Liver (tissue), 9 donors: ENCODE measurements around the gene USP5. TPM values are rescaled to one million over a fixed set of nuclear protein-coding genes. Genes with fewer than 3 reads are reported as not detected.
A peak's percentile ranks its signal among the peaks of the same experiment; 100 is the strongest.
"Not testable (repeated sequence)": the region's sequence is repeated elsewhere in the genome, so short reads cannot be mapped to it uniquely, and the experiment has no call there.

Experiments
- DNase-seq: peaks from one replicate; pipeline ENCODE4 v3.0.0-alpha.2; 2017; ENCODE audit warnings: low spot score
- H3K27ac ChIP-seq, 2 donors: one replicate each; pipeline ENCODE4 v1.7.0; 2013; ENCODE audit warnings: inconsistent platforms in 2 of 2, low read length in 2 of 2, control low read depth in 1 of 2, low read depth in 1 of 2, mild to moderate bottlenecking in 1 of 2
- H3K27me3 ChIP-seq, 4 donors: one replicate each; pipeline versions ENCODE4 v1.6.1 to v1.7.0; 2013; ENCODE audit warnings: low read length in 3 of 4, inconsistent platforms in 1 of 4, mild to moderate bottlenecking in 1 of 4, moderate library complexity in 1 of 4; ENCODE audit not compliant: control insufficient read depth in 4 of 4, insufficient read depth in 4 of 4
- H3K36me3 ChIP-seq, 4 donors: one replicate each; pipeline versions ENCODE4 v1.6.1 to v1.7.0; 2013; ENCODE audit warnings: low read length in 3 of 4, mild to moderate bottlenecking in 3 of 4, low read depth in 1 of 4, moderate library complexity in 1 of 4; ENCODE audit not compliant: control insufficient read depth in 4 of 4, insufficient read depth in 3 of 4
- H3K4me1 ChIP-seq, 4 donors: one replicate each; pipeline versions ENCODE4 v1.6.1 to v1.7.0; 2013; ENCODE audit warnings: low read length in 3 of 4, mild to moderate bottlenecking in 3 of 4, moderate library complexity in 1 of 4; ENCODE audit not compliant: control insufficient read depth in 4 of 4, insufficient read depth in 4 of 4
- H3K4me3 ChIP-seq, 3 donors: one replicate each; pipeline versions ENCODE4 v1.6.1 to v1.7.0; 2013; ENCODE audit warnings: low read length in 3 of 3, control low read depth in 1 of 3, low read depth in 1 of 3, mild to moderate bottlenecking in 1 of 3
- H3K9ac ChIP-seq, 2 donors: one replicate each; pipeline ENCODE4 v1.7.0; 2013; ENCODE audit warnings: low read length in 2 of 2, mild to moderate bottlenecking in 2 of 2, moderate library complexity in 2 of 2, control low read depth in 1 of 2, low read depth in 1 of 2
- H3K9me3 ChIP-seq, 4 donors: one replicate each; pipeline versions ENCODE4 v1.6.1 to v1.7.0; 2013; ENCODE audit warnings: low read length in 3 of 4; ENCODE audit not compliant: control insufficient read depth in 4 of 4
- EGR1 ChIP-seq, 2 donors: IDR thresholded peaks; 2 replicates each; pipeline ENCODE4 v1.6.1; 2016 to 2018; ENCODE audit warnings: antibody characterized with exemption in 2 of 2, low read depth in 2 of 2
- FOXA1 ChIP-seq: IDR thresholded peaks from 2 replicates; pipeline ENCODE4 v1.6.1; 2016; ENCODE audit warnings: antibody characterized with exemption
- FOXA2 ChIP-seq: IDR thresholded peaks from 2 replicates; pipeline ENCODE4 v1.6.1; 2016; ENCODE audit warnings: antibody characterized with exemption
- GABPA ChIP-seq, 2 donors: IDR thresholded peaks in 1 of 2; conservative IDR thresholded peaks in 1 of 2; 2 replicates each; pipeline ENCODE4 v1.6.1; 2016; ENCODE audit warnings: antibody characterized with exemption in 2 of 2, mild to moderate bottlenecking in 1 of 2, moderate library complexity in 1 of 2
- HNF4G ChIP-seq: IDR thresholded peaks from 2 replicates; pipeline ENCODE4 v1.6.1; 2016; ENCODE audit warnings: antibody characterized with exemption
- JUND ChIP-seq, 2 donors: IDR thresholded peaks; 2 replicates each; pipeline ENCODE4 v1.6.1; 2016; ENCODE audit warnings: antibody characterized with exemption in 2 of 2
- NR2F2 ChIP-seq: IDR thresholded peaks from 2 replicates; pipeline ENCODE4 v1.6.1; 2016; ENCODE audit warnings: antibody characterized with exemption
- RAD21 ChIP-seq, 2 donors: IDR thresholded peaks; 2 replicates each; pipeline ENCODE4 v1.6.1; 2016; ENCODE audit warnings: antibody characterized with exemption in 2 of 2, mild to moderate bottlenecking in 2 of 2
- RXRA ChIP-seq, 2 donors: IDR thresholded peaks; 2 replicates each; pipeline ENCODE4 v1.6.1; 2017 to 2018; ENCODE audit warnings: antibody characterized with exemption in 2 of 2, mild to moderate bottlenecking in 1 of 2
- TAF1 ChIP-seq: conservative IDR thresholded peaks from 2 replicates; pipeline ENCODE4 v1.6.1; 2016; ENCODE audit warnings: antibody characterized with exemption, mild to moderate bottlenecking
- WGBS: extraction: QIAGEN DNeasy Blood & Tissue Kit; methylation state at CpG from one replicate; pipeline ENCODE4 v1.1.7; 2013; 5-methylcytosine and 5-hydroxymethylcytosine counted together
- polyA plus RNA-seq, 2 donors: library from polyadenylated mRNA; stranded (reverse) in 1 of 2; unstranded in 1 of 2; fragments of 200-250 nt in 1 of 2; fragments of >200 nt in 1 of 2; fragmentation: Nextera tagmentation in 1 of 2; extraction: Ambion mirVana in 1 of 2; gene quantifications; one replicate each; pipeline versions ENCODE4 v1.2.1 to v1.2.3, GENCODE V29; 2013 to 2015
- total RNA-seq, 2 donors: library from RNA; depleted of rRNA; stranded (reverse); fragments of >200 nt; gene quantifications; one replicate each; pipeline ENCODE4 v1.2.3, GENCODE V29; 2014
- TF ChIP-seq, protein P1 (sequence below): IDR thresholded peaks from 2 replicates; pipeline ENCODE4 v1.6.1; 2016; ENCODE audit warnings: antibody characterized with exemption
- TF ChIP-seq, protein P2 (sequence below): IDR thresholded peaks from 2 replicates; pipeline ENCODE4 v1.6.1; 2016; ENCODE audit warnings: antibody characterized with exemption
- TF ChIP-seq, protein P3 (sequence below): fragments of 150-350 bp; IDR thresholded peaks from 2 replicates; pipeline ENCODE4 v1.5.1; 2017; ENCODE audit warnings: improper control_type of control experiment, low read depth, low read length; ENCODE audit not compliant: missing input control
- donor health status: healthy.
- donor health status: healthy.
- donor health status: healthy.
- donor health status: healthy.
- donor health status: healthy.

Gene USP5
- total and polyA plus RNA-seq, 4 donors = 15.2 to 41.0 (median 35.7) TPM

DNA sequence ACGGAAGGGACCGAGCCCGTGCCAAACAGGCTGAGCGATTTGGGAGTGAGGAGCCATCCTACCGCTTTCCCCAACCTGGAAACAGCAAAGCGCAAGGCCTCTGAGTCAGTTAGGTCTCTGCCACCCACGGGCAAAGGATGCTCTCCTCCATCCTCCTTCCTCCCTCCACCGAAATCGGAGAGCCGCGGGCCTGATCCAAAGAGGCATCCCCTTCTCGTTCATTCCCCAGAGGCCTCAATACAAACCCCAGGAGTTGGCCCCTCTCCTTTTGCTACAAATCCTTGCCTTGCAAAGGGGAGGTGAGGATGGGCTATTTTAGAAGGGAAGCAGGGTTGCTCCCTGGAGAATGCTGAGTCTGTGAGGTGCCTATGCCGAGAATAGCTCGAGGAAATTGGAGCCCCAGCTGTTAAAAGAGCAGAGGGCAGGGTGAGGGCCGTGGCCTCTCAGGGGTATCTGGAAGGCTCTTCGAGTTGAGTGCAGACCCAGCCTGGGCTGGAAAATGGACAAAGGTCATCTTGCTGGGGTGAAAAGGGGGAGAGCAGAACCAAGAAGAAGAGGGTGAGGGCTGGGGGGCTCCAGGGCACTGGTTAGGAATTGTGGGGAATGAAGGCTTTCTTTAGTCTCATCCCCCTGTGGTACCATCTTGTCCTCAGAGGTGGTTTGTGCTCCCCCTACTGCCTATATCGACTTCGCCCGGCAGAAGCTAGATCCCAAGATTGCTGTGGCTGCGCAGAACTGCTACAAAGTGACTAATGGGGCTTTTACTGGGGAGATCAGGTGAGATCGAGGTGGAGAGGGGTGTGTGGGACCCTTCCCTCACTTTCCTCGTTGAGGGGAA, 16.5 kb downstream of the USP5 start:
- Histone ChIP-seq H3K27ac (peak overlapping the region; percentile 96 to 99), H3K4me3 (peak overlapping the region; percentile 81 to 95 (median 91)), H3K36me3 (peaks cover 4 to 30% (median 12%) of the 10 kb centered on the region in 4 donors), H3K9ac (peak overlapping the region; percentile 66 to 81), H3K27me3 (no peaks in the 10 kb centered on the region), H3K9me3 (no peaks in the 10 kb centered on the region), H3K4me1 (peaks cover 3 to 50% (median 42%) of the 10 kb centered on the region in 4 donors)
- TF ChIP-seq FOXA1 = no peak
- TF ChIP-seq GABPA (IDR thresholded peaks at IDR 0.05 in 1 of 2, conservative IDR thresholded peaks at IDR 0.05 in 1 of 2) = no peak
- no peak for TF ChIP-seq HNF4G
- TF ChIP-seq FOXA2 = no peak
- no peak for TF ChIP-seq JUND (IDR thresholded peaks at IDR 0.05)
- no peak for TF ChIP-seq NR2F2
- TF ChIP-seq EGR1 (IDR thresholded peaks at IDR 0.05; ENCODE audit: low read depth in 2 of 2) = no peak
- TF ChIP-seq, protein P1, sequence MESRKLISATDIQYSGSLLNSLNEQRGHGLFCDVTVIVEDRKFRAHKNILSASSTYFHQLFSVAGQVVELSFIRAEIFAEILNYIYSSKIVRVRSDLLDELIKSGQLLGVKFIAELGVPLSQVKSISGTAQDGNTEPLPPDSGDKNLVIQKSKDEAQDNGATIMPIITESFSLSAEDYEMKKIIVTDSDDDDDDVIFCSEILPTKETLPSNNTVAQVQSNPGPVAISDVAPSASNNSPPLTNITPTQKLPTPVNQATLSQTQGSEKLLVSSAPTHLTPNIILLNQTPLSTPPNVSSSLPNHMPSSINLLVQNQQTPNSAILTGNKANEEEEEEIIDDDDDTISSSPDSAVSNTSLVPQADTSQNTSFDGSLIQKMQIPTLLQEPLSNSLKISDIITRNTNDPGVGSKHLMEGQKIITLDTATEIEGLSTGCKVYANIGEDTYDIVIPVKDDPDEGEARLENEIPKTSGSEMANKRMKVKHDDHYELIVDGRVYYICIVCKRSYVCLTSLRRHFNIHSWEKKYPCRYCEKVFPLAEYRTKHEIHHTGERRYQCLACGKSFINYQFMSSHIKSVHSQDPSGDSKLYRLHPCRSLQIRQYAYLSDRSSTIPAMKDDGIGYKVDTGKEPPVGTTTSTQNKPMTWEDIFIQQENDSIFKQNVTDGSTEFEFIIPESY = no peak
- 11% methylated on average over 22 of the region's 22 CpGs for WGBS
- no peak for DNase-seq

DNA sequence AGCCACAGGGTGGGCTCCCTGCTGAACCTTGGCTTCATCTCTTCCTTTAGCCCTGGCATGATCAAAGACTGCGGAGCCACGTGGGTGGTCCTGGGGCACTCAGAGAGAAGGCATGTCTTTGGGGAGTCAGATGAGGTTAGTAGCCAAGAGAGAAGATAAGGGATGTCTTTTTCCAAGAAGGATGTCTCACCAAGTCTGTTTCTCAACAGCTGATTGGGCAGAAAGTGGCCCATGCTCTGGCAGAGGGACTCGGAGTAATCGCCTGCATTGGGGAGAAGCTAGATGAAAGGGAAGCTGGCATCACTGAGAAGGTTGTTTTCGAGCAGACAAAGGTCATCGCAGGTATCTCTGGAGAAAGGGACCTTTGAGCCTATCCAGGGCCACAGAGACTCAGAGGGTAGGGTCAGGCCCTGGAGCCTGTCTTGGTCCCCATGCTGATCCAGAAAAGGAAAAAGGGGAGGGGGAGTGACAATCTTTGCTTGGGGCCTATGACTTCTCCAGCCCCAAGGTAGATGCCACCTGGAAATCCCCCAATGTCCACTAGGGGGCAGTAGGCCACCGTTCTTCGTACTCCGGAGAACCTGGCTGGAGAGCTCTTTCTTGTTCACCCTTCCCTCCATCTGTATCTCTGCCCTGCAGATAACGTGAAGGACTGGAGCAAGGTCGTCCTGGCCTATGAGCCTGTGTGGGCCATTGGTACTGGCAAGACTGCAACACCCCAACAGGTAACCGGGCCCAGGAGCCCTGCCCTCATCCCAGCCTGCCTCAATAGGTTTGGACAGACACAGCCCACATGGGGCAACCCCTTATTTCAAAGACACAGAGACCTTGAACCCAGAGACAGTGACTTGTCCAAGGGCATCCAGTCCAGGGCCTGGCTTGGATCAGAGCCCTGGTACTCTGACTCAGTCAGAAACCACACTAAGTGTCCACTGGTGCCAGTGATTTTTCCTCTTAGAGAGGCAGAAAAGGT, 17.4 kb downstream of the USP5 start:
- H3K36me3 ChIP-seq = peaks cover 4 to 25% (median 11%) of the 10 kb centered on the region in 4 donors
- no peak for TF ChIP-seq FOXA2
- no peak for TF ChIP-seq TAF1
- peak; percentile 82 to 86 for TF ChIP-seq RAD21 (IDR thresholded peaks at IDR 0.05)
- TF ChIP-seq FOXA1 = no peak
- TF ChIP-seq, protein P2, sequence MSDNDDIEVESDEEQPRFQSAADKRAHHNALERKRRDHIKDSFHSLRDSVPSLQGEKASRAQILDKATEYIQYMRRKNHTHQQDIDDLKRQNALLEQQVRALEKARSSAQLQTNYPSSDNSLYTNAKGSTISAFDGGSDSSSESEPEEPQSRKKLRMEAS = no peak
- TF ChIP-seq RXRA (IDR thresholded peaks at IDR 0.05) = no peak
- TF ChIP-seq NR2F2 = no peak
- TF ChIP-seq, protein P3, sequence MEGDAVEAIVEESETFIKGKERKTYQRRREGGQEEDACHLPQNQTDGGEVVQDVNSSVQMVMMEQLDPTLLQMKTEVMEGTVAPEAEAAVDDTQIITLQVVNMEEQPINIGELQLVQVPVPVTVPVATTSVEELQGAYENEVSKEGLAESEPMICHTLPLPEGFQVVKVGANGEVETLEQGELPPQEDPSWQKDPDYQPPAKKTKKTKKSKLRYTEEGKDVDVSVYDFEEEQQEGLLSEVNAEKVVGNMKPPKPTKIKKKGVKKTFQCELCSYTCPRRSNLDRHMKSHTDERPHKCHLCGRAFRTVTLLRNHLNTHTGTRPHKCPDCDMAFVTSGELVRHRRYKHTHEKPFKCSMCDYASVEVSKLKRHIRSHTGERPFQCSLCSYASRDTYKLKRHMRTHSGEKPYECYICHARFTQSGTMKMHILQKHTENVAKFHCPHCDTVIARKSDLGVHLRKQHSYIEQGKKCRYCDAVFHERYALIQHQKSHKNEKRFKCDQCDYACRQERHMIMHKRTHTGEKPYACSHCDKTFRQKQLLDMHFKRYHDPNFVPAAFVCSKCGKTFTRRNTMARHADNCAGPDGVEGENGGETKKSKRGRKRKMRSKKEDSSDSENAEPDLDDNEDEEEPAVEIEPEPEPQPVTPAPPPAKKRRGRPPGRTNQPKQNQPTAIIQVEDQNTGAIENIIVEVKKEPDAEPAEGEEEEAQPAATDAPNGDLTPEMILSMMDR = peak; percentile 81

DNA sequence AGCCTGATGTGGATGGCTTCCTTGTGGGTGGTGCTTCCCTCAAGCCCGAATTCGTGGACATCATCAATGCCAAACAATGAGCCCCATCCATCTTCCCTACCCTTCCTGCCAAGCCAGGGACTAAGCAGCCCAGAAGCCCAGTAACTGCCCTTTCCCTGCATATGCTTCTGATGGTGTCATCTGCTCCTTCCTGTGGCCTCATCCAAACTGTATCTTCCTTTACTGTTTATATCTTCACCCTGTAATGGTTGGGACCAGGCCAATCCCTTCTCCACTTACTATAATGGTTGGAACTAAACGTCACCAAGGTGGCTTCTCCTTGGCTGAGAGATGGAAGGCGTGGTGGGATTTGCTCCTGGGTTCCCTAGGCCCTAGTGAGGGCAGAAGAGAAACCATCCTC, 18.4 kb downstream of the USP5 start:
- WGBS = 53% methylated on average over 4 of the region's 4 CpGs
- H3K27me3 ChIP-seq, H3K27ac ChIP-seq, H3K9me3 ChIP-seq, H3K4me3 ChIP-seq, DNase-seq, H3K9ac ChIP-seq: not testable (repeated sequence)
- Histone ChIP-seq H3K4me1 (peaks cover 3 to 54% (median 43%) of the 10 kb centered on the region in 4 donors), H3K36me3 (peaks cover 4 to 18% (median 9%) of the 10 kb centered on the region in 4 donors)

More for the DNA sequence above, 17.4 kb downstream of the USP5 start:
- Histone ChIP-seq H3K27ac (peak overlapping the region in 1 of 2 donors; percentile 99), H3K9ac (peak overlapping the region in 1 of 2 donors; percentile 81), H3K9me3 (no peaks in the 10 kb centered on the region), H3K4me3 (peak overlapping the region in 2 of 3 donors; percentile 91 to 95), H3K27me3 (no peaks in the 10 kb centered on the region), H3K4me1 (peaks cover 3 to 54% (median 43%) of the 10 kb centered on the region in 4 donors)
- peak; percentile 89 for DNase-seq
- 23% methylated on average over 12 of the region's 12 CpGs for WGBS
